Epithelial cell of proximal tubule (primary cell): ENCODE data around the gene RNF14. TPM values are rescaled to one million over a fixed set of nuclear protein-coding genes. Genes with fewer than 3 reads are reported as not detected.

Experiments
- DNase-seq: peaks from one replicate; pipeline ENCODE4 v3.0.0-alpha.2; 2011; ENCODE audit warnings: low read depth
- H3K4me3 ChIP-seq: 2 replicates; pipeline ENCODE4 v1.5.1; 2011; ENCODE audit warnings: low read depth, mild to moderate bottlenecking, low read length
- total RNA-seq: library from RNA; depleted of rRNA; stranded (reverse); fragments of >200 nt; gene quantifications from 2 replicates; pipeline ENCODE4 v1.2.3, GENCODE V29; 2015
- TF ChIP-seq, protein P1 (sequence below): conservative IDR thresholded peaks from 2 replicates; pipeline ENCODE4 v1.5.1; 2012; ENCODE audit warnings: low read depth, mild to moderate bottlenecking, low read length

RNF14 gene
- total RNA-seq, 1 donor from 2014 or later, result 58.4 TPM

GRCh38 chr5:141965071-141965470, 3.8 kb upstream of the RNF14 start:
- DNase-seq, result no peak
- TF ChIP-seq, protein P1, sequence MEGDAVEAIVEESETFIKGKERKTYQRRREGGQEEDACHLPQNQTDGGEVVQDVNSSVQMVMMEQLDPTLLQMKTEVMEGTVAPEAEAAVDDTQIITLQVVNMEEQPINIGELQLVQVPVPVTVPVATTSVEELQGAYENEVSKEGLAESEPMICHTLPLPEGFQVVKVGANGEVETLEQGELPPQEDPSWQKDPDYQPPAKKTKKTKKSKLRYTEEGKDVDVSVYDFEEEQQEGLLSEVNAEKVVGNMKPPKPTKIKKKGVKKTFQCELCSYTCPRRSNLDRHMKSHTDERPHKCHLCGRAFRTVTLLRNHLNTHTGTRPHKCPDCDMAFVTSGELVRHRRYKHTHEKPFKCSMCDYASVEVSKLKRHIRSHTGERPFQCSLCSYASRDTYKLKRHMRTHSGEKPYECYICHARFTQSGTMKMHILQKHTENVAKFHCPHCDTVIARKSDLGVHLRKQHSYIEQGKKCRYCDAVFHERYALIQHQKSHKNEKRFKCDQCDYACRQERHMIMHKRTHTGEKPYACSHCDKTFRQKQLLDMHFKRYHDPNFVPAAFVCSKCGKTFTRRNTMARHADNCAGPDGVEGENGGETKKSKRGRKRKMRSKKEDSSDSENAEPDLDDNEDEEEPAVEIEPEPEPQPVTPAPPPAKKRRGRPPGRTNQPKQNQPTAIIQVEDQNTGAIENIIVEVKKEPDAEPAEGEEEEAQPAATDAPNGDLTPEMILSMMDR, result no peak
- H3K4me3 ChIP-seq, result no peak overlapping the region

- H3K4me3 ChIP-seq, result no peak overlapping the region
- TF ChIP-seq, protein P1, result no peak
- no peak for DNase-seq
Measured at GRCh38 chr5:141966275-141966962, 2.5 kb upstream of the RNF14 start.

DNA sequence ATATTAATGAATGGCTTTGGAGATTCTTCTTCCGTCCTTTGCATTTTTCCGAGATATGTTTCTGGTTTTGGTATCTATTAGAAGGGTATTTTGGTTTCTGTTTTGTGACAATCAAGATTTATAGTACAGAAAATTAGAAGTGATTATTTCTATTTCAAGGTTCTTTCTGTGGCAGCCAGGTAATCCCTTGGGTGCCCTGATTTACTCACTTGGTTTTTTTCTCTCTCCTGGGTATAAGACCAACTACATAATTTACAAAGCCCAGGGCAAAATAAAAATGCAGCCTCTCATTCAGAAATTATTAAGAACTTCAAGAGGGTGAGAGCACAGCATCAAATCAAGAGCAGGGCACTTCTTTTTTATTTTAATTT, 2.0 kb upstream of the RNF14 start:
- no peak for DNase-seq
- no peak overlapping the region for H3K4me3 ChIP-seq
- TF ChIP-seq, protein P1, result no peak

GRCh38 chr5:141969783-141970771, 1.2 kb downstream of the RNF14 start:
- H3K4me3 ChIP-seq, result peak overlapping the region; percentile 67
- no peak for DNase-seq
- TF ChIP-seq, protein P1, result no peak

GRCh38 chr5:141973871-141974595, 5.1 kb downstream of the RNF14 start:
- H3K4me3 ChIP-seq, result no peak overlapping the region
- no peak for DNase-seq
- TF ChIP-seq, protein P1, result no peak

- TF ChIP-seq, protein P1, result no peak
- no peak for DNase-seq
Measured at GRCh38 chr5:141976176-141976575, 7.3 kb downstream of the RNF14 start.

More at GRCh38 chr5:141976176-141976575, 7.3 kb downstream of the RNF14 start:
- H3K4me3 ChIP-seq, result no peak overlapping the region
